ENCODE measurements around the gene NRP2.

GRCh38 chr2:205768341-205768740 is 86.0 kb downstream of the NRP2 start:
- TF ChIP-seq EZH2 (IDR thresholded peaks at IDR 0.05; ENCODE audit: low read length, unreplicated experiment) (no peak), CTCF (conservative IDR thresholded peaks at IDR 0.05; ENCODE audit: low read depth, low read length) (no peak)
